HG03196 (cell line): Measurements from ENCODE around the gene ADPRS.

Source experiments
- ATAC-seq: cut with Tn5 transposase; IDR thresholded peaks from one replicate; pipeline ENCODE4 v1.9.1; 2021; ENCODE audit not compliant: unreplicated experiment

The ADPRS gene

GRCh38 chr1:36128905-36129206, 40.2 kb downstream of the ADPRS start:
- no peak for ATAC-seq

- no peak for ATAC-seq
These were observed 43.3 kb downstream of the ADPRS start for GRCh38 chr1:36132029-36132428.

DNA sequence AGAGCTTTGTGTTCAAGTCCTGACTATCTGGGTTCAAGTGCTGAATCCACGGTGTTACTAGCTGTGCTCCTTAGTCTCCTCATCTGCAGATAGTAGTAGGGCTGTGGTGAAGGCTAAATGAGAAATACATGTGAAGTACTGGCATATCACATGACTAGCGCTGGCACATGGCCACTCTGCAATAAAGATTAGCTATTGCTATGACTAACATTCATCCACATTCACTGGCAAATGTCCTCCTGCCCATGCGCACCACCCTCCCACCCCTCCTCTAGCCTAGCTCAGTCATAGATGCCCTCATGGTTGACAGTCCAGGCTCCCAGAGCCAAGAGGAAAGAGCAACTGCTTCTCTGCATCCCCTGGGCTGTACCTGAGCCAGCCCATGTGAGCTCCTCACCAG, 44.8 kb downstream of the ADPRS start:
- no peak for ATAC-seq

- ATAC-seq: no peak
These were observed 45.3 kb downstream of the ADPRS start for GRCh38 chr1:36134031-36134430.

DNA sequence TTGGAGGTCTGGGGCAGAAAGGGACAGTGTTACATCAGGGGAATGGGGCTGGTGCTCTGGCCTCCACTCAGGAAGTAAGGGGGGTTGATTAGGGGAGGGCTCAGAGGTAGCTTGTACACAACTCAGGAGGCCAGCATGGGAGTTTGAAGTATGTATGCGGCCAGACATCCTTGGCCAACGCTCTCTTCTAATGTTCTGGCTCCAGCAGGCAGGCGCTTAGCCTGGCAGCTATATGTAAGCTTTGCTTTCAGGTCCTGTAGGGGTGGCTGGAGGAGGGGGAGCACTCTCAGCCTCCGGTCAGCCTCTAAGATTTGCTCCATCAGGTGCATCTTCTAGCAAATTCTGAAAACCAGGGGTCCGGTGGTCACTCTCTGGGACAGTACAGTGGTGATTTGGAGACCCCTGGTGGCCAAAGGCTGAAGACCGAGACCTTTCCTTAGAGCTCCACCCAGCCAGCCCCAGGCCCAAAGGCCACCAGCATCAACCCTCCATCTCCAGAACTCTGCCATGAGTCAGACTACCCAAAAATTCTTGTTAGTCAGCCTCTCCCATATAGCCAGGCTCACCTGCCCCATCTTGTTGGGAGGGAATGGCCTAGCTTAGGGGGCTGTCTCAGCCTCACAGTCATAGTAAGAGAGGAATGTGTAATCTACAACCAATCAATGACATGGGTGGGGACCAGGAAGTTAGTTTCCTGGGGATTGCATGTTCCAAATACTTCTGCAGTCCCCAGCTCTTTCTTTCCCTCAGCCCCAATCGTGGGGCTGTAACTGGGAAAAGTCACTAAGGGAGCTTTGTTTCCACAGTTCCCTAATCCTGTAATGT, 46.0 kb downstream of the ADPRS start:
- no peak for ATAC-seq

DNA sequence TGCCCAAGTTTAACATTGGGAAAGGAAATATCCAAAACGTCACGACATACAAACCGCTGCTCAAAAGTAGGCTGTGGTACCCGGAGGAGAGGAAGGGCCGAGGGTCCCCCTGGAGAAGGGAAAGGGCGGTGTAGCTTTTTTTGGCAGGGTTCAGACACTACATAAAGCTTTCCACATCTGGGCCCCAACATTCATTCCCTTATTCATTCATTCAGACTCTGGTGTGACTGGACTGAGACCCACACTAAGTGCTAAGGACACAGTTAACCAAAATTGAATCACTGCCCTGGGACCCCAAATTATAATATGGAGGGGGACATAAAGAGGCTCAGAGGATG, 46.6 kb downstream of the ADPRS start:
- no peak for ATAC-seq

DNA sequence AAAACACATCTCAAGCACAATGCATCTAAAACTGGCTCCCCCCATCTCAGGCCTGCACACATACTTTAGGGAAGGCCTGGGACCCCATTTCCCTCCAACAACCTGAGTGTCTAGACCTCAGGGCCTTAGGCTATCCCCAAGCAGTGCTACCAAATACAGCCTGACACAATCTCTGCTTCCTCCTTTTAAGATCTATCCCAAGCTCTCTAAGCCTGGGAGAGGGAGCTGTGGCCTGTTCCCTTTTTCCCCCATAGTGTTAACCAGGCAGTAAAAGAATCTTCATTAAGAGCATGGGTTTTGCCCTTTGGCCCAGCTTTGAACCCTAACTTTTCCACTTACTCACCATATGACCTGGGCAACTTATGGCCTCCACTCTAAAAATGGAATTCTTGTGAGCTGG, 47.1 kb downstream of the ADPRS start:
- ATAC-seq: no peak

GRCh38 chr1:36136535-36136934, 47.8 kb downstream of the ADPRS start:
- no peak for ATAC-seq

GRCh38 chr1:36137226-36137625, 48.5 kb downstream of the ADPRS start:
- no peak for ATAC-seq

GRCh38 chr1:36137776-36138175, 49.1 kb downstream of the ADPRS start:
- no peak for ATAC-seq

GRCh38 chr1:36139521-36139920, 50.8 kb downstream of the ADPRS start:
- ATAC-seq: no peak

DNA sequence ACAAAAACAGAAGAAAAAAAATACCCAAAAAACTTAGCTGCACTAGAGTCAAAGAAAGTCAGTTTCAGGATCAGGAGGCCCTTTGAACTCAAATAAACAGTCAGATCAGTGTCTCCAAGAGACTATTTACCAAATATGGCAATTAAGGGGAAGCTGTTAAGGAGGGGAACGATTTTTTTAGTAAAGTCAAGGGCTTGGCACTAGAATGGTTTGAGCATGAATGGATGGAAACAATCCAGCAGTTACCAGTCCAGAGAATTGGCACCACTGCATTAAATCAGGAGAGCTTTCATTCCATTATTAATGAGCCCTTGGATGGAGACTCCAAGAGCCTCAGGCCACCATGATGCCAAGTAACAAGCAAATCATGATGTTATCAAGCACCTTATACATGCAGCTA, 53.4 kb downstream of the ADPRS start:
- no peak for ATAC-seq

DNA sequence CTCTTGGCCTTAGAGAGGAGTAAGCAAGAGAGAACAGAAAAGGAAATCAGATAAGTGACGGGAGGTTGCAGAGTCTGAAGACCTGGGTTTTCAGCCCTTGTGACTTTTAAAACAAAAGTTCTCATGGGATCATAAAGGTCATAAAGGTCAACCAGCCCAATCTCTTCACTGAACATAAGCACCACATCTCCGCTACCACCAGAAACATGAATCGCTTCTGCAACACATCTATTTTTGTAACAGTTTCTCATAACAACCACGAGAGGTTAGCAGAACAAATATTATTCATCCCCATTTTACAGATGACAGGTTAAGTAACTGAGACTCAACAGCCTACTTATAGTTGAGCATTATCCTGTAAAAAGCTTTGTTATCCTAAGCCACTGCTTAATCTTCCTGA, 54.7 kb downstream of the ADPRS start:
- no peak for ATAC-seq
